Fibroblast of the aortic adventitia (primary cell): ENCODE results near the gene DDRGK1. TPM values are rescaled to one million over a fixed set of nuclear protein-coding genes. Genes with fewer than 3 reads are reported as not detected.

Experiments used
- DNase-seq: peaks from one replicate; pipeline ENCODE4 v3.0.0-alpha.2; 2010; ENCODE audit warnings: low read depth
- H3K4me3 ChIP-seq: 2 replicates; pipeline ENCODE4 v1.5.1; 2011; ENCODE audit warnings: low read depth, mild to moderate bottlenecking, control low read depth, low read length, moderate library complexity
- total RNA-seq: library from RNA; depleted of rRNA; stranded (reverse); fragments of >200 nt; gene quantifications from 2 replicates; pipeline ENCODE4 v1.2.3, GENCODE V29; 2012; ENCODE audit warnings: low replicate concordance
- TF ChIP-seq, protein P1 (sequence below): IDR thresholded peaks from 2 replicates; pipeline ENCODE4 v1.5.1; 2011; ENCODE audit warnings: mild to moderate bottlenecking, low read length, control low read depth, inconsistent platforms; ENCODE audit not compliant: insufficient read depth

Gene DDRGK1
- total RNA-seq, 1 donor, result 24.9 TPM

DNA sequence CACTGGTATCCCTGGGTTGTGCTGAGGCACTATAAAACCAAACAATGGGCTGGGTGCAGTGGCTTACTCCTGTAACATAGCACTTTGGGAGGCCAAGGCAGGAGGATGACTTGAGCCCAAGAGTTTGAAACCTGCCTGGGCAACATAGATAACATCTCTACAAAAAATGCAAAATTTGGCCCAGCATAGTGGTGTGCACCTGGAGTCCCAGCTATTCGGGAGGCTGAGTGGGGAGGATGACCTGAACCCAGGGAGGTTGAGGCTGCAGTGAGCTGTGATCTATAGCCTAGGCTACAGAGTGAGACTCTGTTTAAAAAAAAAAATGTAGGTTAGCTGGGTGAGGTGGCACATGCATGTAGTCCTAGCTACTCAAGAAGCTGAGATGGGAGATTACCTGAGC is 42.2 kb upstream of the DDRGK1 start:
- DNase-seq, result no peak
- no peak overlapping the region for H3K4me3 ChIP-seq
- TF ChIP-seq, protein P1, sequence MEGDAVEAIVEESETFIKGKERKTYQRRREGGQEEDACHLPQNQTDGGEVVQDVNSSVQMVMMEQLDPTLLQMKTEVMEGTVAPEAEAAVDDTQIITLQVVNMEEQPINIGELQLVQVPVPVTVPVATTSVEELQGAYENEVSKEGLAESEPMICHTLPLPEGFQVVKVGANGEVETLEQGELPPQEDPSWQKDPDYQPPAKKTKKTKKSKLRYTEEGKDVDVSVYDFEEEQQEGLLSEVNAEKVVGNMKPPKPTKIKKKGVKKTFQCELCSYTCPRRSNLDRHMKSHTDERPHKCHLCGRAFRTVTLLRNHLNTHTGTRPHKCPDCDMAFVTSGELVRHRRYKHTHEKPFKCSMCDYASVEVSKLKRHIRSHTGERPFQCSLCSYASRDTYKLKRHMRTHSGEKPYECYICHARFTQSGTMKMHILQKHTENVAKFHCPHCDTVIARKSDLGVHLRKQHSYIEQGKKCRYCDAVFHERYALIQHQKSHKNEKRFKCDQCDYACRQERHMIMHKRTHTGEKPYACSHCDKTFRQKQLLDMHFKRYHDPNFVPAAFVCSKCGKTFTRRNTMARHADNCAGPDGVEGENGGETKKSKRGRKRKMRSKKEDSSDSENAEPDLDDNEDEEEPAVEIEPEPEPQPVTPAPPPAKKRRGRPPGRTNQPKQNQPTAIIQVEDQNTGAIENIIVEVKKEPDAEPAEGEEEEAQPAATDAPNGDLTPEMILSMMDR, result no peak

DNA sequence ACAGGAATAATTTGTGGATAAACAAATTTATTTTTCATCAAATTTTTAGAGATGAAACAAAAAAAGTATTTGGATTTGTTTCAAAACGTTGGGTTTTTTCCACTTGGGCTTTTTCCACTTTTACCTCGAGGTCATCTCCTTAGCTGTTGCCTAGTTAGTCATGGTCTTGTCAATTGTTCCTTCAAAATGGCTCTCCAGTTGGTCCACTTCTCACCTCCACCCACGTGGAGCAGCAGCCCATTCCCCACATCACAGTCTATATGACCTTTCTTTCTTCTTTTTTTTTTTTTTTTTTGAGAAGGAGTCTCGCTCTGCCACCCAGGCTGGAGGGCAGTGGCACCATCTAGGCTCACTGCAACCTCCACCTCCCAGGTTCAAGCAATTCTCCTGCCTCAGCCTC is 41.2 kb upstream of the DDRGK1 start:
- H3K4me3 ChIP-seq, result no peak overlapping the region
- no peak for DNase-seq
- TF ChIP-seq, protein P1, result no peak

DNA sequence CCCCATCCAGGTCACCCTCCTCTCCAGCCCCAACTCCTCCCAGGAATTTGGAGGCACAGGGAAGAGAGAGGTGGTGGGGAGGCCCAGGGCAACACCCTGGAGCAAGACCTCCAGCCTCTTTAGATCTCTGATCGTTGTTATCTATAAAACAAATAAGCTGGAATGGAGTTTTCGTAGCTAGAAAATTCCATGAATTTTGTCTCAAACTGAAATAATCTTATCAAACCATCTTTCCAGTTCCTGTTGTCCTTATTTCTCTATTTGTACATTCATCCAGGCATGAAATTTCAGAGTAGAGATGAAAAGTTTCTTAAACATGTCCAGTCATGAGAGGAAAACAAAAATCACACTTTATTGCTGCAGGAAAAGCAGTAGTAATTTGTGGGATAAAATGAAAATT is 40.7 kb upstream of the DDRGK1 start:
- DNase-seq, result no peak
- H3K4me3 ChIP-seq, result no peak overlapping the region
- TF ChIP-seq, protein P1, result no peak

DNA sequence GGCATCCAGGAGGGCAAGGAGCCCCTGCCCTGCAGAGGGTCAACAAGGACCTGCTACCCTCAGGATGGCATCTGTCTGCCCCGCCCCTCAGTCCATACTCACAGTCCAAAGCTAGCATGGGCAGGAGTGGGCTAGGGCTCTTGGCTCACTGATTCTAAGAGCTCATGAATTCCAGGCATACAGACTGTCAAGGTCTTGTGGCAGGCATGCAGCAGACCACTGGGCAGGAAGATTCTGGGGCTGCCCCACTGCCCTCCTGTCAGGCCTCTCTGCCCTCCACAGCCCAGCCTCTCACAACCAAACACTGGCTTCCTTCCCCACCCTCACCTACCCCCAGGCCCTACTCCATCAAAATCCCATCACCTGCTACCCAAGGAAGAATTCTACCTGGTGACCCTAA is 40.1 kb upstream of the DDRGK1 start:
- no peak overlapping the region for H3K4me3 ChIP-seq
- no peak for DNase-seq
- TF ChIP-seq, protein P1, result no peak

DNA sequence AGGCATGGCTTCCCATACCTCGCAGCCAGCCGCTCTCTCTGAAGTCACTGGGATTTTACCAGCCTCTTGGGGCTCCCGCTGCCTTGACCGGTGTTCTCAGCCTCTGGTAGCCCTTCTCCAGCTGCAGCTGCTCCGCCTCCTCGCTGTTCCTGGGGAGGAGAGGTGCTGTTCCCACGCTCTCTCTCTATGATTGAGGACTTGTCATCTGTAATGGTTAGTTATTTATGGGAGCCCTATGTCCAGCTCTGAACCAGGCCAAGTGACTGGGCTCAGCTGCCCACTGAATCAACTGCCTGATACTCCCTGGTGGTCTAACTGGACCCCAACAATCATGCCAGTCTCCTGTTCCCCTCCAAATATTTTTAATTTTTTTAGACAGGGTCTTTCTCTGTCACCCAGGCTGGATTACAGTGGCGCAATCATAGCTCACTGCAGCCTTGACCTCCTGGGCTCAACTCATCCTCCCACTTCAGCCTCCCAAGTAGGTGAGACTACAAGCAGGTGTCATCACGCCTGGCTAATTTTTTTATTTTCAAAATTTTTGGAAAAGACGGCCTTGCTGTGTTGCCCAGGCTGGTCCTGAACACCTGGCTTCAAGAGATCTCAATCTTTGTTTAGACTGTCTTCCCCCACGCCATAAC is 39.4 kb upstream of the DDRGK1 start:
- H3K4me3 ChIP-seq, result no peak overlapping the region
- DNase-seq, result no peak
- TF ChIP-seq, protein P1, result no peak

DNA sequence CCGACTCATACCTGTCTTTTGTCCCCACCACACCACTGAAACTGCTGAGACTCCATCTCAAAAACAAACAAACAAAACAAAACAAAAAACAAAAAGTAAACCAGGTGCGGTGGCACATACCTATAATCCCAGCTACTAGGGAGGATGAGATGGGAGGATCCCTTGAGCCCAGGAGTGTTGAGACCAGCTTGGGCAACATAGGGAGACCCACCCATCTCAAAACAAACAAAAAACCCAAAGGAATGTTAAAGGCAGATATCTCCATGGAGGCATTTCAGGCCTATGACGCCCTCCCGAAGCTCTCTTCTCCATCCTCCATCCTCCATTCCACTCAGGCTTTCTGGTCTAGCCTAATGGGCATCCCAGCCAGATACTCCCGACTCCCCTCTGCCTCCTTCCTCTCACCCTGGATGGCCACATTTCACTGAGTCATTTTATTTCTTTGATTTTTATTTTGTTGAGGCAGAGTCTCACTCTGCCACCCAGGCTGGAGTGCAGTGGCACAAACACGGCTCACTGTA is 37.8 kb upstream of the DDRGK1 start:
- DNase-seq, result peak; percentile 8
- H3K4me3 ChIP-seq, result no peak overlapping the region
- TF ChIP-seq, protein P1, result no peak

DNA sequence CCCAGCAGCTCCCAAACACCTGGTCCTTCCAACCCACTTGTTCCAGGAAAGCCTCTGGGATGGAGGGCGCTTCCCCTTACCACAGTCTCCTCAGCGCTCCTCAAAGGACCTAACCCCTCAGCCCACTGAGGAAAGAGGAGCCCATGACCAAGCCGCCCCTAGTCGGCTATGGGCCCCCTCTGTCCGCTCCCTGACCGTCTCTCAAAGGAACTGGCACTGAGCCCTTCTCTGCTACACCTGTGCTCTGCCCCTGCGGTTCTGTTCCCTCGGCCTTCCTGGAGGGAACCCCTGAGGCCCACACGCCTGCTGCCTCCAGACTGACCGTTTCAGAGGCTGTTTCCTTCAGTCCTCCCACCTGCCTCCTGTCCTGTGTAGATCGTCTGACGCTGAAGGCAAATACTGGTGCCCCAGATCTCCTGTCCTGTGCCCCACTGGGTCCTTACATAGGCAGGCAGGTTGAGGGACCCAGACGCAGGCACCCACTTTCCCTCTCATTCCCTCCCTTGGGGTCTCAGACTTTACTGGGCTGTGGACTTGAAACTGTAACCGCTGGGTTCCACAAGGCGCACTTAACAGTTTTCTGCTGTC is 36.4 kb upstream of the DDRGK1 start:
- DNase-seq, result no peak
- peak overlapping the region; percentile 69 for H3K4me3 ChIP-seq
- TF ChIP-seq, protein P1, result no peak
